Omental fat pad (tissue), 4 donors: ENCODE data around the gene CD207. TPM values are rescaled to one million over a fixed set of nuclear protein-coding genes. Genes with fewer than 3 reads are reported as not detected.

Experiments used
- ATAC-seq: fragments of 150-250 bp; one replicate; pipeline ENCODE4 v1.9.1; 2016; ENCODE audit warnings: mild to moderate bottlenecking, moderate library complexity; ENCODE audit not compliant: low FRiP score
- DNase-seq: peaks from one replicate; pipeline ENCODE4 v3.0.0-alpha.2; 2019; ENCODE audit warnings: low spot score
- CTCF ChIP-seq, 3 donors: fragments of 450-650 bp; IDR thresholded peaks; one replicate each; pipeline ENCODE4 v1.5.1; 2016 to 2017; ENCODE audit warnings: antibody characterized with exemption in 3 of 3, mild to moderate bottlenecking in 3 of 3, moderate library complexity in 2 of 3
- small RNA-seq: library from RNA; depleted of rRNA; stranded (forward); fragments of <200 nt; gene quantifications from one replicate; pipeline ENCODE3, GENCODE V24; 2016
- total RNA-seq, 4 donors: library from RNA; depleted of rRNA; stranded (reverse); fragments of >200 nt; gene quantifications; one replicate each; pipeline ENCODE4 v1.1.0, GENCODE V29; 2016

The CD207 gene
- total RNA-seq, 4 donors from 2014 or later: 0.28 to 0.47 TPM; not detected in 2

DNA sequence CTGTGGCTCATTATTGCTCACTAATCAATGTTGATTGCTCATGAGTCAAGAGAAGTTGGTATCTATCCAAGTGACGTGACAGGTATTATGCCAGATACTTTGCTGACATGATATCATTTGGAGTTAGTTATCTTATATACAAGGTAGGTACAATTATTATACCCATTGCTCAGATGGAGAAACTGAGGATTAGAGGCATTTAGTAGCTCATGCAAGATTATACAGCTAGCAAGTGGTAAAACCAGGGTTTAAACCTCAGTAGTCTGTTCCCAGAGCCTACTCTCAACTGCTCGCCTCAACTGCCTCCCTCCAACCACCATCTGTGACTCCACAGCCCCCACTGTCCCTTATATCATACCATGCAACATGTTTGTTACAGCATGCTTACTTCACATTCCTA, 51.3 kb downstream of the CD207 start:
- ATAC-seq (no peak), DNase-seq (no peak)
- no peak for TF ChIP-seq CTCF (IDR thresholded peaks at IDR 0.05)

Small RNA genes within 50 kb of the gene (small RNA-seq; reads per million reads assigned to genes)
- not detected for gene HMGN2P21

Other genes with a start within 250 kb of the CD207 start
- 1 to 10 TPM; 3.2 to 4.8 (median 4.3) TPM for gene ADD2, start 67.6 kb downstream of the CD207 start, total RNA-seq
- not detected for gene FIGLA, start 45.2 kb downstream of the CD207 start, total RNA-seq
- 1 to 10 TPM in 1 of 4 donors, under 1 TPM in 1, not detected in 2; 0.56 to 2.7 TPM for gene CLEC4F, start 15.2 kb downstream of the CD207 start, total RNA-seq
- 1 to 10 TPM in 3 of 4 donors, under 1 TPM in 1; 0.48 to 6.6 (median 1.8) TPM for gene VAX2, start 64.8 kb upstream of the CD207 start, total RNA-seq
- gene ATP6V1B1, start 100.1 kb upstream of the CD207 start, total RNA-seq: 1 to 10 TPM in 2 of 4 donors, not detected in 2; 3.6 to 7.1 TPM
- 10 to 100 TPM in 2 of 4 donors, 1 to 10 TPM in 2; 6.2 to 16.8 (median 10.0) TPM for gene ANKRD53, start 142.8 kb upstream of the CD207 start, total RNA-seq
- 10 to 100 TPM; 33.6 to 63.0 (median 41.1) TPM for gene TEX261, start 159.1 kb upstream of the CD207 start, total RNA-seq
- 100 to 1,000 TPM in 2 of 4 donors, 10 to 100 TPM in 2; 72.1 to 149 (median 121) TPM for gene NAGK, start 232.8 kb upstream of the CD207 start, total RNA-seq